Activated T-cell treated with anti-CD3 and anti-CD28 coated beads, Interleukin-2, amount 50 U/mL, for 48 hours (primary cell): ENCODE results near the gene FAM111B.
"Not testable (repeated sequence)": the region's sequence is repeated elsewhere in the genome, so short reads cannot be mapped to it uniquely, and the experiment has no call there.

Experiments used
- DNase-seq, 2 experiments: peaks; one replicate each; pipeline ENCODE4 v3.0.0-alpha.2; 2020

FAM111B gene

GRCh38 chr11:59102259-59102765 lies 4.7 kb upstream of the FAM111B start:
- DNase-seq: peak; percentile 81 to 82

- peak; percentile 28 to 47 for DNase-seq
Measured at GRCh38 chr11:59107721-59108120, 684 bp downstream of the FAM111B start.

GRCh38 chr11:59112494-59112893 lies 5.5 kb downstream of the FAM111B start:
- no peak for DNase-seq

- DNase-seq: no peak
Measured at GRCh38 chr11:59114344-59114743, 7.3 kb downstream of the FAM111B start.

- no peak for DNase-seq
Measured at GRCh38 chr11:59115553-59115952, 8.5 kb downstream of the FAM111B start.

- no peak for DNase-seq
Measured at GRCh38 chr11:59117774-59118173, 10.7 kb downstream of the FAM111B start.

GRCh38 chr11:59119826-59120225 lies 12.8 kb downstream of the FAM111B start:
- DNase-seq: no peak

- DNase-seq: peak; percentile 94 to 95
Measured at GRCh38 chr11:59135648-59136461, 28.8 kb downstream of the FAM111B start.

- DNase-seq: not testable (repeated sequence)
Measured at GRCh38 chr11:59136551-59136950, 29.5 kb downstream of the FAM111B start.

- DNase-seq: no peak
Measured at GRCh38 chr11:59137190-59137589, 30.2 kb downstream of the FAM111B start.

- DNase-seq: no peak
Measured at GRCh38 chr11:59138643-59139042, 31.6 kb downstream of the FAM111B start.

- DNase-seq: no peak
Measured at GRCh38 chr11:59141191-59141590, 34.2 kb downstream of the FAM111B start.

GRCh38 chr11:59141673-59142460 lies 34.8 kb downstream of the FAM111B start:
- no peak for DNase-seq

- peak; percentile 86 to 88 for DNase-seq
Measured at GRCh38 chr11:59142530-59143507, 35.8 kb downstream of the FAM111B start, which contains the start of gene FAM111A. TSS of gene FAM111A (plus strand) at chr11:59142856. CDS start at chr11:59148873, 6,017 bp downstream.

GRCh38 chr11:59144096-59144495 lies 37.1 kb downstream of the FAM111B start:
- no peak for DNase-seq

GRCh38 chr11:59144579-59145345 lies 37.7 kb downstream of the FAM111B start:
- peak; percentile 86 to 87 for DNase-seq

GRCh38 chr11:59145534-59145933 lies 38.5 kb downstream of the FAM111B start:
- DNase-seq: no peak

GRCh38 chr11:59151761-59152160 lies 44.7 kb downstream of the FAM111B start:
- no peak for DNase-seq

GRCh38 chr11:59152312-59152951 lies 45.4 kb downstream of the FAM111B start:
- DNase-seq: no peak

- no peak for DNase-seq
Measured at GRCh38 chr11:59154610-59155009, 47.6 kb downstream of the FAM111B start.

- DNase-seq: no peak
Measured at GRCh38 chr11:59157433-59157832, 50.4 kb downstream of the FAM111B start.
